Gastroesophageal sphincter (tissue), 3 donors: ENCODE measurements around the gene HNRNPA3.
A peak's percentile ranks its signal among the peaks of the same experiment; 100 is the strongest.

Experiments
- CTCF ChIP-seq, 4 experiments: fragments of 200-600 bp in 2 of 4; fragments of 450-650 bp in 2 of 4; sonication (generic) in 1 of 4; IDR thresholded peaks; one replicate each; pipeline ENCODE4 v1.5.1; 2017 to 2019; ENCODE audit warnings: antibody characterized with exemption in 4 of 4, mild to moderate bottlenecking in 2 of 4, moderate library complexity in 2 of 4
- POLR2A ChIP-seq, 2 donors: fragments of 450-650 bp; IDR thresholded peaks; one replicate each; pipeline ENCODE4 v1.6.1; 2017; ENCODE audit warnings: antibody characterized with exemption in 2 of 2, mild to moderate bottlenecking in 2 of 2, moderate library complexity in 1 of 2
- POLR2AphosphoS5 ChIP-seq: sonication (generic); formaldehyde crosslinking; IDR thresholded peaks from one replicate; pipeline ENCODE4 v1.6.1; 2017; ENCODE audit warnings: antibody characterized with exemption

DNA sequence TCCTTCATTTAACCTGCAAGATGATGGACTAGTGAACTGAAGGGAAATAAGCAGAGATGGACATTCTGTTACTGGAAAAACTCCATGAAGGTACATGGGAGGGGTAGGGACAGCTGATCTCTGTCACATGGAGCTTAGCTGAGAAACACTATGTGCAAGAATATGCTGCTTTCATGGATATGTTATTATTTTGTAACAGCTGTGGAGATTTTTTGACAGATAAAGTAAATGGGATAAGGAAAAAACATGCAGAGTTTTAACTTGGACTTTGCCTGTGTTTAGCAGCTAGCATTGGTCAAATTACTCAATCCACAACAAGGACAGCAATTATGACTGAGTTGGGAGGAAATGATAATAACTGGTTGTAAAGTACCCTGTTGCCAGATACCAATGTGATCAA lies 28.7 kb upstream of the HNRNPA3 start:
- TF ChIP-seq POLR2A (IDR thresholded peaks at IDR 0.05) (no peak), CTCF (IDR thresholded peaks at IDR 0.05) (no peak), POLR2AphosphoS5 (peak; percentile 10)
